Parathyroid adenoma (tissue), 2 donors: ENCODE results near the gene SLC25A21.
"Not testable (repeated sequence)": the region's sequence is repeated elsewhere in the genome, so short reads cannot be mapped to it uniquely, and the experiment has no call there.

Experiments used
- H2AFZ ChIP-seq: fragments of 300-600 bp; sonication (generic); one replicate; pipeline ENCODE4 v1.7.0; 2017; ENCODE audit warnings: antibody characterized with exemption, mild to moderate bottlenecking
- H3K27ac ChIP-seq: fragments of 300-600 bp; sonication (generic); one replicate; pipeline ENCODE4 v1.7.0; 2017
- H3K27me3 ChIP-seq: fragments of 300-600 bp; sonication (generic); one replicate; pipeline ENCODE4 v1.7.0; 2017; ENCODE audit warnings: low read length; ENCODE audit not compliant: control insufficient read depth, insufficient read depth
- H3K36me3 ChIP-seq: fragments of 300-600 bp; sonication (generic); one replicate; pipeline ENCODE4 v1.7.0; 2017; ENCODE audit warnings: low read length; ENCODE audit not compliant: control insufficient read depth, insufficient read depth
- H3K4me1 ChIP-seq: fragments of 300-600 bp; sonication (generic); one replicate; pipeline ENCODE4 v1.7.0; 2017; ENCODE audit warnings: control low read depth
- H3K4me2 ChIP-seq: fragments of 300-600 bp; sonication (generic); one replicate; pipeline ENCODE4 v1.7.0; 2017; ENCODE audit warnings: low read length
- H3K4me3 ChIP-seq: fragments of 300-600 bp; sonication (generic); one replicate; pipeline ENCODE4 v1.7.0; 2017; ENCODE audit warnings: low read depth, low read length
- H3K79me2 ChIP-seq: fragments of 300-600 bp; sonication (generic); one replicate; pipeline ENCODE4 v1.7.0; 2017; ENCODE audit warnings: control low read depth
- H3K9ac ChIP-seq: fragments of 300-600 bp; sonication (generic); one replicate; pipeline ENCODE4 v1.7.0; 2017; ENCODE audit warnings: mild to moderate bottlenecking
- H3K9me3 ChIP-seq: fragments of 300-600 bp; sonication (generic); one replicate; pipeline ENCODE4 v1.7.0; 2017; ENCODE audit warnings: low read length; ENCODE audit not compliant: control insufficient read depth
- TF ChIP-seq, protein P1 (sequence below): fragments of 300-600 bp; sonication (generic); IDR thresholded peaks from one replicate; pipeline ENCODE4 v1.7.0; 2017; ENCODE audit warnings: antibody characterized with exemption, mild to moderate bottlenecking
- donor health status: primary hyperparathyroidism.

SLC25A21 gene

DNA sequence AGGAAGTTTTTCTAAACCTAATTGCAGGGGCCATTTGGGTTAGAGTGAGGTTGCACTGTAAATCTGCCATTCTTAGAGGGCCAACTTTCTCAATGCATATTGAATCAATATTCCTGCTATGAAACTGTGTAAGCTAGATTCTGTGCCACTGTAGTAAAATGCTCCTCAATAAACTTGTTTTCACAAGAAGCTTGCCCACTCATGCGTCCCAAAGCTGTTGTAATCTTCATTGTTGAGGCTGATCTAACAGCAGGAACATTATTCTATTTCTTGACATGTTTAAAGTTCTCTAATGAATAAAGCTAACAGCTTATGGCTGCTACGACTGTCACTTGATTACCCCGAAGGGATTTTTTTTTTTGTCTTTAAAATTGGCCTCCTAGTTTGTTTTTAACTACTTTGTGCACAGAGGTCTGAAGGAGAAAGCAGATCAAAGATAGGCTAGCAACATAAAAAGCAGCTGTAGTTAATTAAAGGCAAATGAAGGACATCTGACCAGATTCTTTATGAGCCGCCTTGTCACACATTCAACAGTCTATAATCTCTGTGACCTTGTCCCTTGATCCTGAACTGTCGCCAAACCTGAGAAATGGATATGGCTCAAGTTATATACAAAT, 267.0 kb downstream of the SLC25A21 start:
- no peak overlapping the region for H3K27ac ChIP-seq
- no peaks in the 10 kb centered on the region for H3K4me1 ChIP-seq
- H2AFZ ChIP-seq: no peak overlapping the region
- H3K79me2 ChIP-seq: no peaks in the 10 kb centered on the region
- H3K27me3 ChIP-seq: no peaks in the 10 kb centered on the region
- H3K9me3 ChIP-seq: no peaks in the 10 kb centered on the region
- H3K9ac ChIP-seq: no peak overlapping the region
- peak overlapping the region; percentile 13 for H3K4me2 ChIP-seq
- H3K36me3 ChIP-seq: no peaks in the 10 kb centered on the region
- TF ChIP-seq, protein P1, sequence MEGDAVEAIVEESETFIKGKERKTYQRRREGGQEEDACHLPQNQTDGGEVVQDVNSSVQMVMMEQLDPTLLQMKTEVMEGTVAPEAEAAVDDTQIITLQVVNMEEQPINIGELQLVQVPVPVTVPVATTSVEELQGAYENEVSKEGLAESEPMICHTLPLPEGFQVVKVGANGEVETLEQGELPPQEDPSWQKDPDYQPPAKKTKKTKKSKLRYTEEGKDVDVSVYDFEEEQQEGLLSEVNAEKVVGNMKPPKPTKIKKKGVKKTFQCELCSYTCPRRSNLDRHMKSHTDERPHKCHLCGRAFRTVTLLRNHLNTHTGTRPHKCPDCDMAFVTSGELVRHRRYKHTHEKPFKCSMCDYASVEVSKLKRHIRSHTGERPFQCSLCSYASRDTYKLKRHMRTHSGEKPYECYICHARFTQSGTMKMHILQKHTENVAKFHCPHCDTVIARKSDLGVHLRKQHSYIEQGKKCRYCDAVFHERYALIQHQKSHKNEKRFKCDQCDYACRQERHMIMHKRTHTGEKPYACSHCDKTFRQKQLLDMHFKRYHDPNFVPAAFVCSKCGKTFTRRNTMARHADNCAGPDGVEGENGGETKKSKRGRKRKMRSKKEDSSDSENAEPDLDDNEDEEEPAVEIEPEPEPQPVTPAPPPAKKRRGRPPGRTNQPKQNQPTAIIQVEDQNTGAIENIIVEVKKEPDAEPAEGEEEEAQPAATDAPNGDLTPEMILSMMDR: no peak
- H3K4me3 ChIP-seq: no peak overlapping the region

- TF ChIP-seq, protein P1: no peak
- H3K9ac ChIP-seq: no peak overlapping the region
These were observed 270.5 kb downstream of the SLC25A21 start for GRCh38 chr14:36901861-36902260.

DNA sequence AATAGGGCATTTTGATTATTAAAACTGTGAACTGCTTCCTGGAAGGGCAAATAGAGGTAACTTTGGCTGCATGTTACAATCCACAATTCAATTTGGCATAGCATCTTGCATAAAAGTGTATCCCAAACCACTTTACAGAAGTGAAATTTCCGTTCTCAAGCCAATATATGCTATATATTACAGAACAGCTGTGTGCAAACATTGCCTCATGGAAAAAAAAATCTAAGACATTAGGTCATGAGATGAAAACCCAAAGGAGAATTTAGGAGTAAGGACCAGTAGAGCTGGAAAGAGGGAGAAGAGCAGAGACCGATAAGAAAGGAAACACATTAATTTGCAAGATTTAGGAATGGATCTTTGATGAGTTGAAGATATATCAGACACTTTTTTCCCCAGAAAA, 271.6 kb downstream of the SLC25A21 start:
- no peak overlapping the region for H2AFZ ChIP-seq
- no peaks in the 10 kb centered on the region for H3K79me2 ChIP-seq
- H3K27me3 ChIP-seq: no peaks in the 10 kb centered on the region
- H3K9me3 ChIP-seq: no peaks in the 10 kb centered on the region
- no peak overlapping the region for H3K9ac ChIP-seq
- TF ChIP-seq, protein P1: no peak
- no peak overlapping the region for H3K27ac ChIP-seq
- H3K4me3 ChIP-seq: no peak overlapping the region
- no peaks in the 10 kb centered on the region for H3K4me1 ChIP-seq
- no peaks in the 10 kb centered on the region for H3K36me3 ChIP-seq
- H3K4me2 ChIP-seq: no peak overlapping the region

More at GRCh38 chr14:36901861-36902260, 270.5 kb downstream of the SLC25A21 start:
- Histone ChIP-seq H3K4me2 (no peak overlapping the region), H2AFZ (no peak overlapping the region), H3K4me1 (no peaks in the 10 kb centered on the region), H3K27ac (no peak overlapping the region), H3K9me3 (no peaks in the 10 kb centered on the region), H3K36me3 (no peaks in the 10 kb centered on the region), H3K79me2 (no peaks in the 10 kb centered on the region), H3K4me3 (no peak overlapping the region), H3K27me3 (no peaks in the 10 kb centered on the region)

GRCh38 chr14:36896300-36896699, 276.1 kb downstream of the SLC25A21 start:
- H3K4me1 ChIP-seq, H3K27me3 ChIP-seq, H3K36me3 ChIP-seq, H3K9ac ChIP-seq, H3K9me3 ChIP-seq, H3K79me2 ChIP-seq, H3K27ac ChIP-seq, H3K4me3 ChIP-seq, H3K4me2 ChIP-seq, H2AFZ ChIP-seq: not testable (repeated sequence)

DNA sequence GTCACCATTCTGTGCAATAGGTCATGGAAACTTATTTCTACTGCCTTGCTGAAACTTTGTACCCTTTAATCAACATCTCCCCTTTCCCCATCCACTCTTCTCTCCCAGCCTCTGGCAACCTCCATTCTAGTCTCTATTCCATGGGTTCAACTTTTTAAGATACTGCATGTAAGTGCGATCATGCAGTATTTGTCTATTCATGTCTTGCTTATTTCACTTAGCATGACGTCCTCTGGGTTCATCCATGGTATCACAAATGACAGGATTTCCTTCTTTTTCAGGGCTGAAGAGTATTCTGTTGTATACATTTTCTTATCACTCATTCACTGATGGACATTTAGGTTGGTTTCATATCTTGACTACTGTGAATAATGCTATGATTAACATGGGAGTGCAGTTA, 288.4 kb downstream of the SLC25A21 start:
- no peak overlapping the region for H3K4me2 ChIP-seq
- H3K9ac ChIP-seq: no peak overlapping the region

More for the DNA sequence above, 288.4 kb downstream of the SLC25A21 start:
- Histone ChIP-seq H3K27me3 (no peaks in the 10 kb centered on the region), H2AFZ (no peak overlapping the region), H3K27ac (no peak overlapping the region), H3K4me1 (no peaks in the 10 kb centered on the region), H3K36me3 (no peaks in the 10 kb centered on the region), H3K4me3 (no peak overlapping the region), H3K9me3 (no peaks in the 10 kb centered on the region), H3K79me2 (no peaks in the 10 kb centered on the region)
- TF ChIP-seq, protein P1: no peak
